NCI-H460 (cell line): ENCODE results near the gene CMBL. TPM values are rescaled to one million over a fixed set of nuclear protein-coding genes. Genes with fewer than 3 reads are reported as not detected.
"Not testable (repeated sequence)": the region's sequence is repeated elsewhere in the genome, so short reads cannot be mapped to it uniquely, and the experiment has no call there.

Source experiments
- DNase-seq: peaks from one replicate; pipeline ENCODE4 v3.0.0-alpha.2; 2016; ENCODE audit warnings: low read depth; ENCODE audit errors: extremely low read depth
- total RNA-seq: library from RNA; depleted of rRNA; stranded (reverse); fragments of >200 nt; shearing (Covaris generic); gene quantifications from 2 replicates; pipeline ENCODE4 v1.2.3, GENCODE V29; 2014

CMBL gene
- total RNA-seq, 1 experiment from 2014 or later, result 13.5 TPM

DNA sequence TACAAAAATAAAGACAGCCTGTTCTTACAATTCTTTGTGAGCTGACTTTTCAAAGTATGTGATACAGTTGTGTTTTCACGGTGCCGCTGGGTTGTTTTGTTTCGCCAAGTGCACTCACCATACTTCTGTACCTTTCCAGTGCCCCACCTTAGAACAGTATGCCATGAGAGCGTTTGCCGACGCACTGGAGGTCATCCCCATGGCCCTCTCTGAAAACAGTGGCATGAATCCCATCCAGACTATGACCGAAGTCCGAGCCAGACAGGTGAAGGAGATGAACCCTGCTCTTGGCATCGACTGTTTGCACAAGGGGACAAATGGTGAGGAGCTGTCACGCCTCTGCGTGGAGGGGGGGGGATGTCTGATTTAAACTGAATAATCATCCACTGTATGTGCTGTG, 44.7 kb downstream of the CMBL start:
- no peak for DNase-seq

GRCh38 chr5:10262121-10262774, 45.5 kb downstream of the CMBL start:
- no peak for DNase-seq

GRCh38 chr5:10261065-10261464, 46.6 kb downstream of the CMBL start:
- DNase-seq, result no peak

DNA sequence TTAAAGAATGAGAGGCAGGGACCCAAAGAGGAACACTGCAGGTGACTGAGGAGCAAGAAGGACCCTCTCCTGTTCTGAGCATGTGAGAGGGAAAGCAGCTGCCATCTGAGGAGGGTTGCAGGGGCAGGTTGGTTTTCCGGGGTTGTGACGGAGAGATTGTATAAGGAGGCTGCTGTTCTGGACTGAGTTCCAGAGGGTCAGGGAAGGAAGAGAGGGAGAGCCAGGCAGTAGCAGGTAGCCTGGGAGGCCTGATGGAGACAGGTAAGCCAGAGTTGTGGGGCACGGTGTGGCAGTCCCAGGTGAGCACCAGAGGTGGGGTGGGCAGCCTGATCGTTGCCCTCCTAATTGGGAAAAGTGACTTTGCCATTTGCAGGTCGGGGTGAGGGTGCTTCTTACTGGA, 47.8 kb downstream of the CMBL start:
- no peak for DNase-seq

DNA sequence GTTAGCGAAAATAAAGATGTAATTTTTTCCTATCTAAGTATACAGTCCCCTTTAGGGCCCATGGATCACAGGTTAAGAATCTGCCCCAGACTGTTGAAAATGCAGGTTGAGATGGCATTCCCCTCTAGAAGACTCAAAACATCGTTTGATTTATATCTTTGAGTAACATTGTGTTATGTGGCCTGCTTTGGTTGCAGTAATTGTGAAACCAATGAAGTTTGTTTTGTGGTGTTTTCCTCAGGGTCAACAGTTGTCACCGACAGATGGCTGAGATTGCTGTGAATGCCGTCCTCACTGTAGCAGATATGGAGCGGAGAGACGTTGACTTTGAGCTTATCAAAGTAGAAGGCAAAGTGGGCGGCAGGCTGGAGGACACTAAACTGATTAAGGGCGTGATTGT, 49.8 kb downstream of the CMBL start:
- no peak for DNase-seq

DNA sequence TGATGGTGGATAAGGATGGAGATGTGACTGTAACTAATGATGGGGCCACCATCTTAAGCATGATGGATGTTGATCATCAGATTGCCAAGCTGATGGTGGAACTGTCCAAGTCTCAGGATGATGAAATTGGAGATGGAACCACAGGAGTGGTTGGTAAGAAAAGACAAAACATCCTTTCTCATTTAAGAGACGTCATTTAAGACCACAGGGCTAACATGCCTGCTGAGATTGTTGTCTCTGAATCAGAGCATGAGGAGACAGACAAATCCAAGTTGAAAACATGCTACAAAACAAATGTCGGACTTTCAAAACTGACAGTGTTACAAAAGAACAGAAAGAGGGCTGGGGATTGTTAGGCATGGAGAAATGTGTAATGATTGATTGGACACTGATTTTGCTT, 53.0 kb downstream of the CMBL start:
- no peak for DNase-seq

GRCh38 chr5:10253390-10253789, 54.3 kb downstream of the CMBL start:
- DNase-seq, result no peak

- no peak for DNase-seq
Observed at GRCh38 chr5:10251405-10251804, 56.3 kb downstream of the CMBL start.

- DNase-seq, result no peak
Observed at GRCh38 chr5:10250806-10251276, 56.9 kb downstream of the CMBL start.

GRCh38 chr5:10249948-10250805, 57.5 kb downstream of the CMBL start, which contains the start of gene CCT5:
Gene CCT5 (plus strand): TSS chr5:10250280. CDS start chr5:10250341, 61 bp downstream.
- DNase-seq, result peak; percentile 97

- no peak for DNase-seq
Observed at GRCh38 chr5:10248378-10249260, 59.1 kb downstream of the CMBL start.

DNA sequence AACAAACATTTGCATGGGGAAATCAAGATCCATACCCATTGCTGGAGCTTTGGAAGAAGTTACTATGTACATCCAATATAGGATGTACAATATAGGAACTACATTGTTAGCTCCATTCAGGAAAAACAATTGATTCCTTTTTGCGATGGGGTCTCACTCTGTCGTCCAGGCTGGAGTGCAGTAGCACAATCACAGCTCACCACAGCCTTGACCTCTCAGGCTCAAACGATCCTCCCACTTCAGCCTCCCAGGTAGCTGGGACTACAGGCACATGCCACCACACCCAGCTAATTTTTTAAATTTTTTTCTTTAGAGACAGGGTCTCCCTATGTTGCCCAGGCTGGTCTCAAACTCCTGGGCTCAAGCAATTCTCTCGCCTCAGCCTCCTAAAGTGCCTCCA, 60.5 kb downstream of the CMBL start:
- not testable (repeated sequence) for DNase-seq

DNA sequence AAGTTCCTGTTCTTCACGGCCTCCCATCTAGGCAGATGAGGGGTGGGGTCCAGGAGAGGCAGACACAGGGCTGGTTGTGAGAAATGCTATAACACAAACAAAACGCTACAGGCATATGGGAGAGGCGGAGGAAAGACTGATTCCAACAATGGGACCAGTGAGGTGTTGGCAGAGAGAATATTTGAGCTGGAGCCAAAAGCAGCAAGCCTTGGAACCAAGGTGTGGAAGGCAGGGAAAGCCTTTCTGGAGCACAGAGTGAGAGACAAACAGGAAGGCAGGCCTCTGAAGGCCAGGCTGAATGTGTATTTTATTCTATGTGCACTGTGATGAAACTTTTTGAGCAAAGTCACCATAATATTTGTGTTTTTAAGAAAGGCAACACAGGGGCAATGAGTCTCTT, 60.9 kb downstream of the CMBL start:
- DNase-seq, result no peak

- DNase-seq, result no peak
Observed at GRCh38 chr5:10244342-10244944, 63.3 kb downstream of the CMBL start.

- no peak for DNase-seq
Observed at GRCh38 chr5:10243660-10244240, 64.0 kb downstream of the CMBL start.

- DNase-seq, result peak; percentile 45
Observed at GRCh38 chr5:10235350-10235749, 72.4 kb downstream of the CMBL start.

DNA sequence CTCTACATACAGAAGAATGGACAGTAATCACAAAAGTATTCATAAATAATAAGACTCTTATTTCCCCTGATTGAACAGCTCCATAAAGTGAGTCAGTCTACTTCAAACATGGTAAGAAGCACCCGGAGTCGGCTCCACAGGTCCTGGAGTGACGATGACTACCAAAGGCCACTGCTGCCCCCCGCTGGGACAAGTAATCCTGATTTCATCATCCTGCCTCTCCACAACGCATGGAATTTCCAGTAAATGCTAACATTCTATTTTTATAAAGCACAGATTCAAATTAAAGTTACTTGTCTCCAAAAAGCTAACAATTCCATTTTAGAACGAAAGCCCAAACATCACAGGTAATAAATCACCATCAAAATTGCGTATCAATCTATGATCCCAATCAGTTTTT, 74.2 kb downstream of the CMBL start:
- DNase-seq, result peak; percentile 79

DNA sequence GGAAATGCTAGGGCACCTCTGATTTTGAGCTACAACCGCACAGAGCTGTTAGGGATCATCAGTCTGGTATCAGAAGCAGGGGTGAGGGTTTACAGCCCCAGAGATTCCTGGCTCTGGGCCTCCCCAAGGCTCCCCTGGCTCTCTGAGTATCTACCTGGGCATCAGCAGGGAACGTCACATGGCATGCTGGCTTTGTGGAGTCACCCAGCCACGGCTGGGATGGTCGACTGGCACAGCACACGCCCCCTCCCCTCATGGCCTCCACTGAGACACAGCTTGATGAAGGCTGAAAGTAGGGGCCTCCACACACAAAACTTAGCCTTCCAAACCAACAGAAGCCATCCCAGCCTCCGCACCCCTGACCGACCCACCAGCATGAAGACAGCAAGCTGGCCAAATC, 74.7 kb downstream of the CMBL start:
- no peak for DNase-seq

- no peak for DNase-seq
Observed at GRCh38 chr5:10232386-10232785, 75.3 kb downstream of the CMBL start.
